NCI-H1417 (cell line): ENCODE data around the gene RAB14.

Experiments used
- DNase-seq, 3 experiments: peaks; one replicate each; lab custom pipeline; 2025; lab: John Stamatoyannopoulos, UW

The RAB14 gene

DNA sequence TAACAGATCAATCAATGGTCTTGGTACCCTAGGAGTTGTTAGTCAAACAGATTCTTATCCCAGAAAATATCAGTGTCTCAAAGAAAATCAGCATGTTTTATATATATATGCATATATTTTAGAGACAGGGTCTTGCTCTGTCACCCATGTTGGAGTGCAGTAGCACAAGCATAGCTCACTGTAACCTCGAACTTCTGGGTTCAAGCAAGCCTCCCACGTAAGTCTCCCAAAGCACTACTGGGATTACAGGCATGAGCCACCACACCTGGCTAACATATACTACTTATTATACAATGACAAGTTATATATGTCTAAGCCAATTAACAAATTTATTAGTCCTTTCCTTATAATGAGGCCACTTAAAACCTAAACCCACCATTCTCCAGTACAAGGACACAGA, 10.4 kb downstream of the RAB14 start:
- DNase-seq: no peak

DNA sequence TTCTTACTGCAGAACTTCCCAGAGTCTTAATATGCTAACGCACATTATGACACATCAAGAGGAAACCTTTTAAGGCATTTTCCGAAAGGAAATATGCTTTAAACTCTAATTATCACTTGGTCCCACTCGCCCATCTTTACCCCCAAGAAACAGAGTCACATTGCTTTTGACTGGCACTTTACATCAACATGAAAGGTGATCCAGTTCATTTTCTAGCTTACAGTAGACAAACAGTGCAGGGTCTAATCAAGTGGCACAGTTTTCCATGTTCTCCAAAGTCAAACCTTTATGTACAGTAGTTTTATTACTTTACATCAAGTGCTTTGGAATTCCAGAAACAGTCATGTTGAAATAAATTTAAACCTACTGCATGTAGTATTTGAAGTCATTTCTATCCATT, 12.0 kb downstream of the RAB14 start:
- no peak for DNase-seq

DNA sequence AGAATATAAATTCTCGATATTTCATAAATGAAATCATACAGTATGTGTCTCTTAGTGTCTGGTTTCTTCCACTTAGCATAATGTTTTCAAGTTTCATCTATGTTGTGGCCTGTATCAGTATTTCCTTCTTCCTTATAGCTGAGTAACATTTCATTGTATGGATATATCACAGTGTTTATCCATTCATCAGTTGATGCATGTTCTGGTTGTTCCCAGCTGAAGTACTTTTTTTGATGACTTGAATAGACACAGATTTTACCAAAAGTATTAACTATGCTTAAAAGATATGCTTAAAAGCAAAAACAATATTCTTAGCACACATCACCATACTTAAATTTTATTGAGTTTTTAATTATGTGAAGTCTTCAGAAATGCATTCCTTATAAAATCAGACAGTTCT, 12.7 kb downstream of the RAB14 start:
- DNase-seq: no peak

DNA sequence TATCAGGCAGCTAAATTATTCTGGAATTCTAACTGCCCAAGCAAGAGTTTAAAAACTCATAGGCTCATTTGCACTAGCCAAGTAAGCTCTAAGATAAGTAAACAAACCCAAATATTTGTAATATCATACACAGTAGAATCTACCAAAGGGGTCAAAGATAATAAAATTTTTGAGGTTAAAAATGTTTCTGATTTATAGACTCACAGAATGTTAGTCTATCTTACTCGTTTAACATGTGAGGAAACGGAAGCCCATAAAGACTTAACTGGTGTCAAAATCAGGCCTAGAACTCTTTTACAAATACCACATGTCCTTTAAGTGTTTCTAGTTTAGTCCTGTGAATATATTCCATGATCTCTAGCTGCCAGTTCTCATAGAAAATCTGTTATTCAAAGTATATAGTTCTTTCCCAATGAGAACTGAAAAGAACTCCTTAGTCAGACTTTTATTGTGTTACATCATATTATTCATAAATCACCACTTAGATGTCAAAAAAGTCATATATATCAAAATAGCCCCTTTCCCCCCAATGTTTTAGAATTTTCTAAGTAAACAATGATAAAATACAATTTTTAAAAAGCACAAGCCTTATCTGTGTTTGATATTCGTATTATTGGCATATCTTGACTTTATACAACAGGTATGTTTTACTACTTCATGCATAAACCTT, 13.9 kb downstream of the RAB14 start:
- no peak for DNase-seq

DNA sequence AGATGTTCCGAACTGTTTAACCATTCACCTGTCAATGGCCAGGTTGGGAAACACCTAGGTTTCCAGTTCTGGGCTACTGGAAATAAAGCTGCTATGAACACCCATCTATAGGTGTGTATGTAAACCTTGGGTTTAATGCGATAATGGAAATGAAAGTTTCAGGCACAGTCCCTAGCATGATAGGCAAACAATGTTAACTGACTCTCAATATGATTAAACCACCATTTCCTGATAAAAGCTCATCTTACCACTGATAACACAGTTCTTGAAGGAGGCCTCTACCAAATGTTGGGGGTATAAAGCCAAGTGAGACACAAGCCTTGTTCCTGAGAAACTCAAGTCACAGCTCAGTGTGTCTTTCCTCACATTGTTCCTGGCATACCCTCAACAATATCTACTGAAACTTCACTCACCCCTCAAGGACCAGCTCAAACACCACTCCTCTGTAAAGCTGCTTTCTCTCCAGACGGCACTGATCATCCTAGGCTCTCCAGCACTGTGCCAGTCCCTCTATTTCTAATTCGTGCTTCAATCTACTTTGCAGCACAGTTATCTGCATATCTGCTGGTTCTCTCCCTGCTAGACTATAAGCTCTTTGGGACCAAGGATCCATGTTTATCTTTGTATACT, 15.8 kb downstream of the RAB14 start:
- DNase-seq: no peak

DNA sequence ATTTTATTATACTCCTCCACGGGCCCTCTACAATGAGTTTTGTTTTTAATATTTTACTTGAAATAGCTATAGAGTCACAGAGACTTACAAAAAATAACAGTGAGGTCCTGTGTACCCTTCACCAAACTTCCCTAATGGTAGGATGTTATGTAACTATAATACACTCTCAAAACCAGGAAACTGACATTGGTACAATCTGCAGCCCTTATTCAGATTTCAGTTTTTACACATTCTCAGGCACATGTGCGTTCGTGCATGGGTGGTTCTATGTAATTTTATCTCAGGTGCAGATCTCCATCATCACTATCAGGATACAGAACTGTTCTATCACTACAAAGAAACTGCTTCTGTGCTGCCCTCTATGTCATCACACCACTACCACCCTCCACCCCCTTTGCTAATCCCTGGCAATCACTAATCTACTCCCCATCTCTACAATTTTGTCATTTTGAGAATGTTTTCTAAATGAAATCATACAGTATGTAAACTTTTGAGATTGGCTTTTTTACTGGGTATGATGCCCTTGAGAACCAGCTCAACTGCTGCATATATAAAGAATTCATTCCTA, 16.4 kb downstream of the RAB14 start:
- no peak for DNase-seq

DNA sequence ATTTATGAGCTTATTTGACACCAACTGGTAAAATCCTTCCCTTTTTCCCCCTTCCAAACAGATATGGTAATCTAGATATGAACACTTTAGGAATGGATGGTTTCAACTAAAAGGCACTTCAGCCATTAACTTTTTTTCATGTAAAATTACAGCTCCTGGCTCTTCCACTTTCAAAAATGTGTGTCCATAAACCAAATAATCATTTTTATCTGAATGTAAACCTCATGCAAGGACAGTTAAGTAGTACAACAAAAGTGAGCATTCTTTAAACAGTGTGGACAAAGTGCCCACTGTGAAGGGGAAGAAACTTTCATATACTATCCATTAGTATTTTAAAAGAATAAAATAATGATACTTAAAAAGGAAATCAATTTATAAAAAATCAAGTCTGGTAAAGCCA, 17.2 kb downstream of the RAB14 start:
- DNase-seq: no peak

DNA sequence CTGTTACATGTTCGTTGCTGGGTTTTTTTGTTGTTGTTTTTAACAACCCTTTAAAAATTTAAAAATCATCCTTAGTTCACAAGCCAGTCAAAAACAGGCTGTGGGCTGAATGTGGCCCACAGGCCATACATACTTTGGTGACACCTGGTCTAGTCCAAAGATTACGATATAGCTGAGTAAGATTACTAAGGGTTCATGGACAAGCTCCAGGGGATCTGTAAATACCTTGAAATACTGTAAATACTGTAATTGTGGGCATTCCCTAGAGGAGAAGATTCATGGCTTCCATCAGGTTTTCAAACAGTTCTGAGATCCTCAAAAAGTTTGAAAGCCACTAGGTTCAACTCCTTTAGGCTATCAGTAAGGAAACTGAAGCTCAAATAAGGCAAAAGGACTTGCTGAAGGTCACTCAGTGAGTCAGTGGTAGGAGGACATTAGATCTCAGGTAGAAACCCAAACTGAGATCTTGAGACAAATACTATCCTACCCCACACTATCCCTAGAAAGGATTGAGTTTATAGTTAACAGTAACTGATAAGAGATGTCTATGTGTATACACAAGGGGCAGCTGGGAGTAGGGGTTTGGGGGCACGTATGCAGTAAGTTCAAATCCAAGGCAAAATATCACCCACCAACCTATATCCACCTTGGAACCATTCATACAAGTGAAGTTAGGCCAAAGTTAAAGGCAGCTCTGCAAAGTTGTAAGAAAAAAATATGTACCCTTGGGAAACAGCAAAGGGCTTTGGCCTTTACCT, 17.8 kb downstream of the RAB14 start:
- no peak for DNase-seq

DNA sequence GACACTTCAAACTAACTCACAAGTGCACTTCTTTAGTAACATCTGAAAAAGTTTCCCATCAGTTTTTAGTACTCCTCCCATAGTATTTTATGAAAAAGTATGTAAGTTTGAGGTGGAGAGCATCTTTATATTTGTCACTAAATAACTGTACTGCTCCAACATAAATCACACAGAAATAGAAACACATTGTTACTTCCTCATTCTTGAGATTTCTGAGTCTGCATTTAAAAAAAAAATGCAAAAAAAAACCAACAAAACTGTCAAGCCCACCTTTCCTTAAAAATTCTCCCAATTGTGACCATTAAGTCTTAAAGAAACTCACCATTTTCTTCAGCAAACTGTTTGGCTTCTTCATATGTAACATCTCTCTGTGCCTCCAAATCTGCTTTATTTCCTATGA, 18.7 kb downstream of the RAB14 start:
- DNase-seq: no peak

DNA sequence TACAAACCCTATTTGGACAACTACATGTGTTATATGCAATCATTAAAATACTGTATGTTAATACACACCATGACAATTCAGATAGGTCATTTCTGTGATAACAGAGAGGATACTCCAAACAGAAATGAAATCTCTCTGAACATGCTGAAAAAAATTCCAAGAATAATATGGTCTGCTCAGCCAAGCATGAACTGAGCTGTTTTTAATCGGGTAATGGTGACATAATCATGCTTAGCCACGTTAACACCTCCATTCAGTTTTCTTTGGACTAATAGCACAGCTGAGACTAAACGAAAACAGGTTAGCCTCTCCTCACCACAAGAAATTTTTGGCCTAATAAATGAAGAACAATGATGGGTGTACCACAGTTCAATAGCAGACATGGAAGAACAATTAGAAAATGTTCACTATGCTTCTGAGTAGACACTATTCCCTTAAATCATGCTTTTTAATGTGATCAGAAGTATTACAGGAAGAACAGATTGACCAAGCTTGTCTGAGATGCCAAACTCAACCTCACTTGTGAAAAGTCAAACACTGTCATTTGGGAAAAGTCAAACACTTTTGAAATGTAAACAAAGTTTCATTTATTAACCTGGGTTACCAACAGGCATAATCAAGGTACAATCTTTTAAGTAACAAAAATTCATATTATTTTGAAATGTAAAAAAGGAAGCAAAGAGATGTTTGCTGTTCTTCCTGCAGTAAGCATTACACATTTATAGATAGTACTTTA, 19.4 kb downstream of the RAB14 start:
- DNase-seq: peak in 1 of 3 experiments; percentile 23

DNA sequence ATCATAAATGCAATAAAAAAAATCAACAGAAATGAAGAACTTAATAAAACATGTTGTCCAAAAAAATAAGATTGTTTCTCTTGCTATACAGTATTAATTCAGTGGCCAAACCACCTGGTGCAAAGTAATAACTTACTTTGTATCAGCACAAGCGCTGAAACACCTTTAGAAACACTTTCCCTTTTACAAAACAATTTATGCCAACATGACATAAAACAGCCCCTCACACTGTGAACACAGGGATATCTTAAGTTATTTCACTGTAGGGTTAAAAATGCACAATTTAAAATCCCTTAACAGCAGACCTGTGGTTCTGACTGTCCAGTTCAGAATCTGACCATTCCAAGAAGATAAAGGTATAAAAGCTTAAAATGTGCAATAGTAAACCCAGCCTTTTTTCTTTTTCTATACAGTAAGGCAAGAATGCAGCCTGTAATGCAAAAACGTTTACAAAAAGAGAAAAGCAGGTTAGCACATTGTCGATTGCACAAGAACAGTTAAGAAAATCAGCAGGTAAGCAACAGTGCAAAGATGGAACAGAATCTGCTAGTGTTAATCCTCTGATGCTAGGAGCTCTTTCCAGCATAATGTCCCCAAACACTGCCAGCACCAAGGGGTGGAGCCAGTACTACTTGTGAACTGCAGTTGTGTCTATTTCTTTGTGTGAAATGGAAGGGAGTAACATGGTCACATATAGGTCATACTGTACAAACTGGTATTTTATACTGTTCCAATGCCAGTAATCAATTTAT, 21.6 kb downstream of the RAB14 start:
- peak in 1 of 3 experiments; percentile 32 for DNase-seq

DNA sequence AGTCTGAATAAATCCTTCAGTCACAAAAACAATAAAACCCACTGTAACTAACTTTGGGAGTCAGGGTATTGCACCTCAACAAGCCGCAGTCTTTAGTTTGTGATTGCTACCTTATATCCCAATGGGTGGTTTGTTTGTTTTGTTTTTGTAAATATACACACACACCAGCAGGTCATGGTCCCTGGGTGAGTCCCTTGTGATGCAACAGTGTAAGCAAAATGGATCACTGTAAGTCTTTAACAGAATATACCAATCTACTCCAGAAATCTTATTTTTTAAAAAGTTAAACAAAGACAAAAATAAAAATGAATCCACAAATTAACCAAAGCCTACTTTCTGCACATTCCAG, 22.3 kb downstream of the RAB14 start:
- peak in 1 of 3 experiments; percentile 16 for DNase-seq

DNA sequence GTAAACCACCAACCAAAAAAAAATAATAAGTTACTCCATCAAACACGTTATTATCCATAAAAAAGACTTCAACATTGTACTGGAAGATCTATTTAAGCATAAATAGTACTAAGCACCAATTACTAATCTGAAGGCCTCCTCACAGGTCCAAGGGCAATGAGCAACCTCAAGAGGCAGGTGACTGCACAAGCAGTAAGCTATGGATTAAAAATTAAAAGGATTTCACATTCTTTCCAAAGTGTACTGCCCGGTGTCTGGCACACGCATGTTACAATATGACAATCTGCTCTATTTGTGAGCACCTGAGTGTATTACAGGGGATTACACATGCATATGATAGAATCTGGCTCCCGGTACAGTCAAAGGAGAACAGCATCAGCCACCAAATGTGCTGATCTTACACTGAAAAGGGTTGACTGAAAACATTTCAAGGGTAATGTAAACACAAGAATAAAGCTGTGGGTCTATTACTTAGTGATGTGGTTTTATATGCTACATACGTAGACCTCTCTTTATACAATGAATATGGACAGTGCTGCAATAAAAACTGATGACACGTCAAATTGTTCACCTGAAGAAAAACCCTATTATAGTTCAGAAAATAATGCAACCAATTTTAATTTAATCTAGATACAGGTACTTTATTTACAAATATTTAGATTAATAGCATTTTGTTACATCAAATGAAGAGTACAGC, 22.8 kb downstream of the RAB14 start:
- DNase-seq: no peak

DNA sequence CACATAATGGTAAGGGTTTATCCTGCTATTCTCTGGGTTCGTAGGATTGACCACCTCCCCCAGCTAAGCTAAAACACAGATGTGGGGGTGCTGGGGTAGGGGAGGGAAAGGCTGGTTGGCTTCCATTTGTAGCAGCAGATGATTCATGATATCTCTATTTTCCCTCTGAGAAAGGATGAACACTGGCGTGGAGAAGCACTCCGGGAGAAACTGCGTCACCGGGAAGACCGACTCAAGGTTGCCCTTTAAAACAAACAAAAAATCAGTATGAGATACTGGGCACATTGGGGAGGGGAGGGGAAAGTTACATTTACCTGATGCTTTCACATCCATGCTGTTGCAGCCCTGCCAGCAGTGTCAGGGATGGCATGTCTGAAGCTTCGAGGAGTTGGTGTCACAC, 28.2 kb downstream of the RAB14 start:
- no peak for DNase-seq

DNA sequence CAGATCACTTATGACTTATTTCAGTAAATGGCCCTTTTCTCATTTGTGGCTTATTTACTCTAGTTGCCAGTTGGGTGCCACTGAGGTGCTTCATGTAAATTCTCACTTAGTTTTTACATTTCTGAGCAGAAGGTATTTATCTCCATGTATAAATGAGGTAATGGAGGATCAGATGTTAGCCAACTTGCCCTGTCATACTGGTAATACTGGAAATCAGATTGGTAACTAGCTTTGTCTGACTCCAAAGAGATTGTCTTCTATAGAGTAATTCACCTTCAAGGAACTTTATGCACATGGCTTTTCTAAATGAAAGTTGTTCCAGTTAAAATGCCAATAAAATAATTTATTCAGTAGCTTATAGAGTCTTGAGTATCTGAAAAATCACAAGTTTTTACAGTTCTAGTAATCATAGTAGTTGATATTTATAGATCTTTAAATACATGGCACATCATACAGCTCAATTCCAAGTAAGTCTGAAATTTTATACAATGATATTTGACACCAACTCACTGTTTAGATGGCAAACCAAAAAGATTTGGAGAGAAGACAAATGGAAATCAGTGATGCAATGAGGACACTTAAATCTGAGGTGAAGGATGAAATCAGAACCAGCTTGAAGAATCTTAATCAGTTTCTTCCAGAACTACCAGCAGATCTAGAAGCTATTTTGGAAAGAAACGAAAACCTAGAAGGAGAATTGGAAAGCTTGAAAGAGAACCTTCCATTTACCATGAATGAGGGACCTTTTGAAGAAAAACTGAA, 28.8 kb downstream of the RAB14 start:
- no peak for DNase-seq

DNA sequence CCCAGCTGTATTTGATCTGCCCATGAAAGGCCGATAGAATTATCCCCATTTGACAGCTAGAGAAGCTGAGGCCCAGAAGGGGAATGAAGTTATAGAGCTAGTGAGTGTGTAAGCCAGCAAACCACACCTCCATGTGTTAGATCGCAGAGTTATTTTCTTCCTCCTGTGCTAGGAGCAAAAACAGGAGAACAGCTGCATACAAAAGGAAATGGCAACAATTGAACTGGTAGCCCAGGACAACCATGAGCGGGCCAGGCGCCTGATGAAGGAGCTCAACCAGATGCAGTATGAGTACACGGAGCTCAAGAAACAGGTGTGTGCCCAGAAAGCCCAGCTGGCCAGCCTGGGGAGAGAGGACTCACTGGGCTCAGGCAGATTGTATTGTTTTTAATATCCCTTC, 30.4 kb downstream of the RAB14 start:
- DNase-seq: no peak

DNA sequence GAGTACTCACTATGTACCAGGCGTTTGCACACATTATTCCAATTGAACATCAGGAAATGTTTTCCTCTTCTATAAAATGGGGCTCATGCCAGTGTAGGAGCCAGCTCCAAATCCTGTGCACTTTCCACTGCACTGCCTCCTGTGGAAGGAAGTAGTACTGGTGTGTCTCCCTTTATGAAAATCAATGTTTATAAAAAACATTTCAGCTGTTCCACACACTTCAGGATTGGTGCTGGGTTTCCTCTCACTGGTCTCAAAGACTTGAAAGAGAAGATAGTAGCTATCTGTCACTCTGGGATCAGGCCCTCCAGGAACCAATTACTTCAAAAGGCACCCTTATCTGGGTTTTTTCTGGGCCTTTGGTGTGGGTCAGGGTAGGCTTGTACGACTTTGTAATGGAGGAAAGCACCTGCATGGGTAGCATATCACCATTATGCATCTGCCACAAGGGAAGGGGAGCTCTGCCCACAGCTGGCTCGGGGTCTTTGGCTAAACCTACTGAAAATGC, 32.5 kb downstream of the RAB14 start:
- DNase-seq: peak in 1 of 3 experiments; percentile 21

DNA sequence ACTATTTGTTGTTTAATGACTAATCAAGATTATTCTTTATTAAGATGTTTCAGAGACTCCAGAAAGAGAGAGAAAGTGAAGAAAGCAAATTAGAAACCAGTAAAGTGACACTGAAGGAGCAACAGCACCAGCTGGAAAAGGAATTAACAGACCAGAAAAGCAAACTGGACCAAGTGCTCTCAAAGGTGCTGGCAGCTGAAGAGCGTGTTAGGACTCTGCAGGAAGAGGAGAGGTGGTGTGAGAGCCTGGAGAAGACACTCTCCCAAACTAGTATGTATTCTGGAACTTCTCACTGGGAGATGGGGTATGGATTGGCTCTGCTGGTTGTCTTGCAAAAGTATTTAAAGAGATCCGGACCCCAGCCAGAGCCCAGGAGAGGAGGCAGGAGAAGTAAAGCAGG, 33.6 kb downstream of the RAB14 start:
- peak in 1 of 3 experiments; percentile 1 for DNase-seq

DNA sequence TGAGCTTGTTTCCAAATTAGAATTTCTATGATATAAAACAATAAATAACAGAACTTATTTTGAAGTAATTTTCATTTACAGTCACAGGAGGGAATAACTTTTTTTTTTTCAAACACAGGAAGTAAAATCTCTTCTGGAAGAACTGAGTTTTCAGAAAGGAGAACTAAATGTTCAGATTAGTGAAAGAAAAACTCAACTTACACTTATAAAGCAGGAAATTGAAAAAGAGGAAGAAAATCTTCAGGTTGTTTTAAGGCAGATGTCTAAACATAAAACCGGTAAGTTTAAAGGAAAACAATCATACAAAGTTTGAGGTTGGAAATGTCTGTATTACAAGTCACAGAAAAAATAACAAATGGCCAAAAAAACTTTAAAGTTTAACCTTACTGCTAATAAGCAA, 41.6 kb downstream of the RAB14 start:
- no peak for DNase-seq

DNA sequence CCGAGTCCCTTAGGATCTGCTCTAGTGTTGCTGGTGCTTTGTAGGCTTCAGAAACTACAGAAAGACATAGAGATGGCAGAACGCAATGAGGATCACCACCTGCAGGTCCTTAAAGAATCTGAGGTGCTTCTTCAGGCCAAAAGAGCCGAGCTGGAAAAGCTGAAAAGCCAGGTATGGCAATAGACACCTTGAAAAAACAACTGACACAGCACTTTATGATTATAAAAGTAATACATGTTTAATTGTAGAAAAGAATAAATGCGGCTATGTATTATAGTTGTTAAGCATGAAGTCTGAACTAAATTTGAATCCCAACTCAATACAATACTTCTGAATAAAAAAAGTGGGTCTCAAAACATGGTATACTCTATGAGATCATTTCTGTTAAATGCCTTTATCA, 43.7 kb downstream of the RAB14 start:
- DNase-seq: no peak
